IPS DF 4.7 (cell line): ENCODE data around the gene DUSP22.

Experiments used
- DNase-seq: peaks from one replicate; pipeline ENCODE4 v3.0.0-alpha.2; 2013; ENCODE audit warnings: low spot score; ENCODE audit errors: extremely low read depth

DUSP22 gene

GRCh38 chr6:378958-379409 lies 86.7 kb downstream of the DUSP22 start:
- DNase-seq, result no peak

DNA sequence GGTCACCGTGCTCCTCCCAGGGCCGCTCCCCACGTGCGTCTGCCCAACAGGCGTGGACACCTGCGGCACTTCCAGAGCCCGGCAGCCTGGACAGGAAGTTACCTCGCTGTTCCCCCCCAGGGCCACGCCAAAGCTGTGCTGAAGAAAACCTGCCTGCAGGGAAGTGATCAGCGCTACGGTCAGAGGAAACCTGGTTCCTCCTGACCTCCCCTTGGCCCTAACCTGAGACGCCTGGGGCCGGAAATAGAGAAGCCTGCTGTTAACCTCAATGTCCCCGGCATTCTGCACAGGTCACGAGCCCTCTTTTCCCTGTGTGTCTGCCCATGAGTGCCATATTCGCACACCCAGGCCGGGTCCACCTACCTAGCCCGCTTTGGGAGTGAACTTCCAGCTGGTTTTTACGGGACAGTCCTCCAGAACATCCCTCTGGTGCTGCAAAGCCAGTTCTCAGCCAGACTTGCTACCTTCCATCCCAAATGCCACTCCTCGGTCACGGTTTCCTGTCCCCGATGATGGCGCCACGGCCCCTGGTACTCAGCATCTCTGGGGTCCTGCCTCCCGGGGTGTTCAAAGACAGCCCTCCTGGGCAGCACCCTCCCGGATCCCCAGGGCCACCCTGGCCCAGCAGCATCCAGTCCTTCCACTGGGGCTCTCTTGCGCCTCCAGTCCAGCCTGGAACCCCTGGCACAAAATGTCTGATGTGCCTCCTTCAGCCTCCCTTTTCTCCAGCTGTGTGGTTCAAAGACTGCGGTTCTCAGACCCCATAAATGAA lies 87.3 kb downstream of the DUSP22 start:
- no peak for DNase-seq

GRCh38 chr6:380234-381218 lies 88.2 kb downstream of the DUSP22 start:
- no peak for DNase-seq

- DNase-seq, result no peak
These were observed 89.6 kb downstream of the DUSP22 start for GRCh38 chr6:381742-382461.

GRCh38 chr6:382883-383810 lies 90.9 kb downstream of the DUSP22 start:
- DNase-seq, result no peak

DNA sequence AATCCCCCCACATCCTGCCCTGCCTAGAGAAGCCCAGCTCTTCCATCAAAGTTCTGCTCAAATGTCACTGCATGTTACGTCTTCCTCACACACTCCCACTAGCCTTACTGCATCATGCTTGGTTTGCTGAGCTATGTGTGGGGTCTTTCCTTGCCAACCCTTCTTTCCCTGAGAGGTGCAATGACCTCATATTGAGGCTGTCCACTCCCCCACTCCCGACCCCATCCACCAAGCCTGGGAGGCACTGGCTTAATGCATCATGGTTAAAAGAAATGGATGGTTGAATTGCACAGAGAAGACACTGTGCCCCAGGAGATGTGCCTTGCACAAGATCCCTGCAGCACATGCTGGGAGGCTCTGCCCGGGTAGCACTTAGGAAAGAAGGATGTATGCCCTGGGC lies 91.6 kb downstream of the DUSP22 start:
- no peak for DNase-seq

GRCh38 chr6:384898-385297 lies 92.6 kb downstream of the DUSP22 start:
- DNase-seq, result no peak

GRCh38 chr6:385614-386013 lies 93.3 kb downstream of the DUSP22 start:
- DNase-seq, result no peak

- no peak for DNase-seq
These were observed 94.5 kb downstream of the DUSP22 start for GRCh38 chr6:386688-387266.

- no peak for DNase-seq
These were observed 95.0 kb downstream of the DUSP22 start for GRCh38 chr6:387293-387741.

DNA sequence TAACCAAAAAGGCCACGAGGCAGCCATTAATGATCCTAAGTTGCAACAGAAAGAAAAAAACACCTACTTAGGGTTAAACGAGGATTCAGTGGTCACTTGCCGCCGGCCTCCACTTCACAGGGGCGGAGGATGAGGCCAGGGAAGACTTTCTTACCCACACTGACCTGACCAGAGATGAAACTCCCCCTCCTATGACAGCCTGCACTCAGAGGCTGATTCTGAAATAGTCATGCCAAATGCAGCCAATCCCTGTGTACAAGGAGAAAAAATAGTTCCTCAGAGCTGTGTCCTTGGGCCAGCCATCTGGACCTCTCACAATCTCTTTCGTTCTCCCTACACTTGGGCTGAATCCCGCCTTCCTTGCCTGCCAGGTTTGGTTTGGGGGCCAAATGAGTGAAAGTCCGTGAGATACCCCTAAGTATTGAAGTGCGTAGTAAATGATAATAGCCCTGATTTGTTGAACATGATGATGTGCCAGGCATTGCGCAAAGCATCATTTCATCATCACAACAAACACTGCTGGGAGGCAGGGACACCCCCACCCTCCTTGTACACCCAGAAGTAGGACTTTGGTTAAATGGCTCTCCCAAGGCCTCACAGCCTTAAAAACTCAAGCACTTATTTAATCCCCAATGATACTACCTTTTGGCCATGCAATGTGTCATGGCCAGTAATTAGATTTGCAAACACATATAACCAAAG lies 96.1 kb downstream of the DUSP22 start:
- no peak for DNase-seq

DNA sequence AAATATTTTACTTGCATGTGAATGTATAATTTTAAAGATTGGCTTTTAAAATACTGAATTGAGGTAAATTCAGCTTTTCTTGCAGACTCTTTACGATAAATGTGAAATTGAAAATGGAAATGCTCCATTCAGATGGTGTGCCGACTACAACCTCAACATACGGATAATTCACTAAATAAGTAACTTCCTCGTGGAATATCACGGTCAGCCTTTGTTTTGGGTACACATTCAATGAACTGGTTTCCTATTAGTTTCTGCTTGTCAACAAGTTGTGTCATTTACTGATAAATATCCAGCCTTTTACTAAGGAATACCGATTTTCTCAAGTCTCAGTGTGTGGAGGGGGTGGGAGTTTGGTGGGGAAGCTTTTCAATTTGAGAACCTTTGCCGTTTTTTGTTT lies 96.9 kb downstream of the DUSP22 start:
- DNase-seq, result no peak

DNA sequence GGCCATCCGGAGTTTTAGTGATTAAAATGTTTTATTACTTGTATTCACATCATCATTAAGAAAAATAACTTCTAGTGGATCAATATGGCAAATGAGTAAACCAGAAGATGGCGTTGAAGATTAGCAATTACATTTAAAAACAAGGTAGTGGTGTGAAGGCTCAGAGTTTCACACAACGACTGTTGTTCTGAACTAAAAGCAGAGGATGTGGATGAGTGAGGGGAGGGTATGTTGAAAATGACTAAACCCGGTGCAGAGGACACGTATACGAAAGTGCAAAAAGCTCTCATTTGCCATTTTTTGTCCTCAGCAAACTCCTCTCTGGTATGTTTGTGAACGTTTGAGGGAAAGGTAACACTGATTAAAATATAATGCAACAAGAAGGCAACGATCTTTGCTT lies 97.3 kb downstream of the DUSP22 start:
- DNase-seq, result no peak

GRCh38 chr6:390914-391558 lies 98.7 kb downstream of the DUSP22 start:
- DNase-seq, result no peak

GRCh38 chr6:391559-392440 lies 99.5 kb downstream of the DUSP22 start, which contains the start of gene IRF4:
TSS of gene IRF4 (plus strand) at chr6:391752. CDS start at chr6:393153, 1,401 bp downstream.
- no peak for DNase-seq

- no peak for DNase-seq
These were observed 100.4 kb downstream of the DUSP22 start for GRCh38 chr6:392441-393390.
